ENCODE data around the gene TMEM140.

DNA sequence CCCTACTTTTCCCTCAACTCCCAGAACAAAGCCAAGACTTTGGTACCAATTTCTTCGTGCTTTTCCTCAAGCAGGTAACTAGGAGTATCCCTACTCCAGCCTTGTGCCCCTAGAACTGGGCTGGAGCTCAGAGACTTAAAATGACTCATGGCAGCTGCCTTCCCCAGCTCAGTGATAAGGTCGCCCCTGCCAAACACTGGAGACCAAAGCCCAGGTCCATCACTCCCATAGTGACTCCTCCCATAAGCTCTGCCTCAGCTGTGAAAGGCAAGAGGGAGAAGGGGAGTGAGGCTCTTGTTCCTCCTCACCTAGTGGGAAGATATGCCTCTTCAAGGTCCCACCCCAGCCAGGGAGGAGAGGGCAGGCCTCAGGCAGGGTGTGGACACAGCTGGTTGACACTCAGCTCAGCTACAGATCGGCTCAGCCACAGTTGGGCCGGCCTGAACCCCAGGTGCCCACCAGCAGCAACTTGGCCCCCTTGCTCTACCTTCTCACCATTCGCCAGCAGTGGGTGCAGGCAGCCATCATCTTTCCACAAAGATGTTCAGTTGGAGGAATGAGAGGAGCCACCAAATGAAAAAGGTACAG, 36.5 kb downstream of the TMEM140 start:
- TF ChIP-seq, protein P1, sequence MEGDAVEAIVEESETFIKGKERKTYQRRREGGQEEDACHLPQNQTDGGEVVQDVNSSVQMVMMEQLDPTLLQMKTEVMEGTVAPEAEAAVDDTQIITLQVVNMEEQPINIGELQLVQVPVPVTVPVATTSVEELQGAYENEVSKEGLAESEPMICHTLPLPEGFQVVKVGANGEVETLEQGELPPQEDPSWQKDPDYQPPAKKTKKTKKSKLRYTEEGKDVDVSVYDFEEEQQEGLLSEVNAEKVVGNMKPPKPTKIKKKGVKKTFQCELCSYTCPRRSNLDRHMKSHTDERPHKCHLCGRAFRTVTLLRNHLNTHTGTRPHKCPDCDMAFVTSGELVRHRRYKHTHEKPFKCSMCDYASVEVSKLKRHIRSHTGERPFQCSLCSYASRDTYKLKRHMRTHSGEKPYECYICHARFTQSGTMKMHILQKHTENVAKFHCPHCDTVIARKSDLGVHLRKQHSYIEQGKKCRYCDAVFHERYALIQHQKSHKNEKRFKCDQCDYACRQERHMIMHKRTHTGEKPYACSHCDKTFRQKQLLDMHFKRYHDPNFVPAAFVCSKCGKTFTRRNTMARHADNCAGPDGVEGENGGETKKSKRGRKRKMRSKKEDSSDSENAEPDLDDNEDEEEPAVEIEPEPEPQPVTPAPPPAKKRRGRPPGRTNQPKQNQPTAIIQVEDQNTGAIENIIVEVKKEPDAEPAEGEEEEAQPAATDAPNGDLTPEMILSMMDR (IDR thresholded peaks at IDR 0.05), result no peak
- no peak for TF ChIP-seq ZFX (IDR thresholded peaks at IDR 0.05; ENCODE audit: borderline replicate concordance)
